ENCODE data around the gene DUSP6. TPM values are rescaled to one million over a fixed set of nuclear protein-coding genes. Genes with fewer than 3 reads are reported as not detected.

The DUSP6 gene
- 10 to 100 TPM; 33.1 to 71.0 (median 46.7) TPM for total RNA-seq

- peak; percentile 93 to 98 (median 94) for DNase-seq
- Histone ChIP-seq H3K36me3 (peaks cover 0 to 12% (median 0%) of the 10 kb centered on the region in 3 donors), H3K9me3 (no peaks in the 10 kb centered on the region), H3K4me1 (peaks cover 0 to 40% (median 5%) of the 10 kb centered on the region in 4 donors), H3K4me3 (peak within 1 kb of the TSS; percentile 56 to 82 (median 77)), H3K27ac (peak within 1 kb of the TSS; percentile 89 to 99 (median 96)), H3K27me3 (no peaks in the 10 kb centered on the region)
- peak in 1 of 2 donors; percentile 75 for TF ChIP-seq POLR2A (IDR thresholded peaks at IDR 0.05)
- TF ChIP-seq, protein P1, sequence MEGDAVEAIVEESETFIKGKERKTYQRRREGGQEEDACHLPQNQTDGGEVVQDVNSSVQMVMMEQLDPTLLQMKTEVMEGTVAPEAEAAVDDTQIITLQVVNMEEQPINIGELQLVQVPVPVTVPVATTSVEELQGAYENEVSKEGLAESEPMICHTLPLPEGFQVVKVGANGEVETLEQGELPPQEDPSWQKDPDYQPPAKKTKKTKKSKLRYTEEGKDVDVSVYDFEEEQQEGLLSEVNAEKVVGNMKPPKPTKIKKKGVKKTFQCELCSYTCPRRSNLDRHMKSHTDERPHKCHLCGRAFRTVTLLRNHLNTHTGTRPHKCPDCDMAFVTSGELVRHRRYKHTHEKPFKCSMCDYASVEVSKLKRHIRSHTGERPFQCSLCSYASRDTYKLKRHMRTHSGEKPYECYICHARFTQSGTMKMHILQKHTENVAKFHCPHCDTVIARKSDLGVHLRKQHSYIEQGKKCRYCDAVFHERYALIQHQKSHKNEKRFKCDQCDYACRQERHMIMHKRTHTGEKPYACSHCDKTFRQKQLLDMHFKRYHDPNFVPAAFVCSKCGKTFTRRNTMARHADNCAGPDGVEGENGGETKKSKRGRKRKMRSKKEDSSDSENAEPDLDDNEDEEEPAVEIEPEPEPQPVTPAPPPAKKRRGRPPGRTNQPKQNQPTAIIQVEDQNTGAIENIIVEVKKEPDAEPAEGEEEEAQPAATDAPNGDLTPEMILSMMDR (IDR thresholded peaks at IDR 0.05): peak in 1 of 6 experiments; percentile 8
Measured at GRCh38 chr12:89352492-89353187, at the start of gene DUSP6. DUSP6 (minus strand) TSS chr12:89352501; CDS start chr12:89352039, 462 bp downstream.

DNA sequence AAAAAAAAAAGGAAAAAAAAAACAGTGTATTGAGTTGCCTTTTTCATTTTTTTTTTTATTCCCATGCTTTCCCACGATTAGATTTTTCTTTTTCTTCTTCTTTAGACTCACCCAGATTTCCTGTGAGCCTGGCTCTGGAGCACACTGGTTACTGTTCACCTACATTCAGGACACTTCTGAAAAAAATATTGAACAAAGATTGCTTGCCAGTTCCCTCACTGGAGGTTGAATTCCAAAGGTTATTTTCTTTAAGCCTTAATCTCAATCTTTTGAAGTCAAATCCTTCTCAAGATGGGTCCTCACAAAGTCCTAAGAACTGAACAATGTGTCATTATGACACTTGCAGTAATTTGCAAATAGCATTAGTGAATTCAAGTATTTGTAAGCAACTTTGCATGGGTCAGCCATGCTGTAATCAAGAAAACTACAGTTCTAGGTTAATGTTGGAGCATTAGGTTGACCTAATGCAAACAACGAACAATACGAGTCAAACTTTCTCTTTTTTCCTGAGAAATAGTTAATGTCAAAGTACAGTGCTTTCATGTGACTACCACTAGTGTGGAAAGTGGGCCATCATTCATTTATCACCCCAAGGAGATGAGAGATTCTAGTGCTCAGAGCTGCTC lies 49.2 kb upstream of the DUSP6 start:
- Histone ChIP-seq H3K4me3 (no peak overlapping the region), H3K36me3 (no peaks in the 10 kb centered on the region), H3K9me3 (no peaks in the 10 kb centered on the region), H3K27me3 (no peaks in the 10 kb centered on the region), H3K4me1 (no peaks in the 10 kb centered on the region), H3K27ac (no peak overlapping the region)
- no peak for DNase-seq
- TF ChIP-seq, protein P1 (IDR thresholded peaks at IDR 0.05): no peak
- no peak for TF ChIP-seq POLR2A (IDR thresholded peaks at IDR 0.05)

DNA sequence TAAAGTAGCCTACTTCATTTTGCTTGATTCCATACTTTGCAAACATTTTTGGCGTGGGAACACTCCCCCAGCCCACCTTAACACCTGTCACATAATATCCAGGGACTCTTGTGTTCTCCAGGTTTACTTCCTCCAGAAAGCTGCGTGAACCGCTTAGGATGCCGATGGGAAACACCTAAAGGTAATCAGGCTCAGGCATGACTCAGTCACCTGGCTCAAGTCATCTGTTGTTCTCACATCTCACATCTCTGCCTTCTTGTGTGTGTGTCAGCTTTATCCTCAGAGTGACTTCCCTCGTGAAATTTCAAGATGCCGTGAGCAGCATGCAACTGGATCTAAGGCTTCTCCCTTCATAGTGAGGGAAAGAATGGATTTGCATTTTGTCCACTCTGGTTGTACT lies 48.1 kb upstream of the DUSP6 start:
- TF ChIP-seq, protein P1 (IDR thresholded peaks at IDR 0.05): no peak
- no peak for TF ChIP-seq POLR2A (IDR thresholded peaks at IDR 0.05)
- H3K4me1 ChIP-seq: no peaks in the 10 kb centered on the region
- H3K27ac ChIP-seq: no peak overlapping the region

DNA sequence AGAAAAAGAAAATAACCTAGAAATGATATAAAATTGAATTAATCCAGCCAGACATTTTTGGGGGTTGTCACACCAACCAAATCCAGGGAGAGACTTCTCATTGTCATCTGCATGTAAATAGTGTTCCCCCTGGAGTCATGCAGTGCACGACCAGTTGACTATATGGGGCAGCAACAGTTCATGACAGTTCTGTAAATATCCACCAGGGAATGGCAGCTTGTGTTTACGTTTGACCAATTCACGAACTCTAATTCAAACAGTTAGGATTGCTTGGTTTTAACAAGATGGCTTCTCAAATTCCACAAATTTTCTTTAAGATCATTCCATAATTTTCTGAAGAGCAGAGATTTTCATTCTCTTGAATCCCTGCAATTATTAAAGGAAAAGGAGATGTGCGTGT lies 43.4 kb upstream of the DUSP6 start:
- no peak for DNase-seq
- no peaks in the 10 kb centered on the region for H3K27me3 ChIP-seq
- no peak overlapping the region for H3K4me3 ChIP-seq
- no peak overlapping the region for H3K27ac ChIP-seq
- H3K9me3 ChIP-seq: no peaks in the 10 kb centered on the region
- no peaks in the 10 kb centered on the region for H3K4me1 ChIP-seq
- TF ChIP-seq, protein P1 (IDR thresholded peaks at IDR 0.05): no peak
- TF ChIP-seq POLR2A (IDR thresholded peaks at IDR 0.05): no peak
- no peaks in the 10 kb centered on the region for H3K36me3 ChIP-seq

More for the DNA sequence above, 48.1 kb upstream of the DUSP6 start:
- H3K27me3 ChIP-seq: no peaks in the 10 kb centered on the region
- H3K36me3 ChIP-seq: no peaks in the 10 kb centered on the region
- DNase-seq: no peak
- H3K4me3 ChIP-seq: no peak overlapping the region
- no peaks in the 10 kb centered on the region for H3K9me3 ChIP-seq

DNA sequence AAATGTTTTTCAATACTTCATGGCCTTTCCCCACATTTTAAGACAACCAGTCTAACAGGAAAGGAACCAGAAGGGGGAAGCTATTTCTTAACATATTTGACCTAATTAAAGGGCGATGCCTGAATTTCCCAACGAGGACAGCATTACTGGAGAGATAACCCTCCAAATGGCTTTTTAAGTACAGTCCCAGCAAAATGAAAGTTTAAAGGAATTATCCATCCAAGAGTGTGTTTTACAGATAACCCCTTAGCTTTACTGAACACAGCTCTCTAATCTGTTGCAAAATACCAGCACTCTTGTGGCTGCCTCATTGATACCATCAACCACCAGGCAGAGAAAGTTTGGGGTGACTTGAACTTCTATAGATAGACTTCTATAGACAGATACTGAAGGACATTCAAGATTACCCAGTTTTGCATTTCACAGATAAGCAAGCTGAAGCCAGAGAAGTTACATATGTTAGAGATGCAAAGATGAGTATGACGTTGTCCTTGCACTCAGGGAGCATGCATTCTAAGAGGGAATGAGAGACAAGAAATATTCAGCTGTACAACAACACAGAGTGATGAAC lies 41.3 kb upstream of the DUSP6 start:
- no peak overlapping the region for H3K27ac ChIP-seq
- DNase-seq: no peak

More for the DNA sequence above, 41.3 kb upstream of the DUSP6 start:
- TF ChIP-seq, protein P1 (IDR thresholded peaks at IDR 0.05): no peak
- no peak for TF ChIP-seq POLR2A (IDR thresholded peaks at IDR 0.05)
- Histone ChIP-seq H3K4me1 (no peaks in the 10 kb centered on the region), H3K36me3 (no peaks in the 10 kb centered on the region), H3K9me3 (no peaks in the 10 kb centered on the region), H3K4me3 (no peak overlapping the region), H3K27me3 (no peaks in the 10 kb centered on the region)

Data from Peyer's patch (tissue), 4 donors.